Smooth muscle cell (in vitro differentiated cells): Measurements from ENCODE around the gene FMO3. TPM values are rescaled to one million over a fixed set of nuclear protein-coding genes. Genes with fewer than 3 reads are reported as not detected.

Source experiments
- DNase-seq: peaks from one replicate; lab custom pipeline; 2025; ENCODE audit not compliant: unreplicated experiment; lab: John Stamatoyannopoulos, UW
- H2AFZ ChIP-seq: fragments of 200-600 bp; sonication (generic); 2 replicates; pipeline ENCODE4 v1.6.0; 2016; ENCODE audit warnings: antibody characterized with exemption, low read depth, mild to moderate bottlenecking
- H3F3A ChIP-seq: fragments of 200-600 bp; sonication (generic); 2 replicates; pipeline ENCODE4 v1.6.0; 2017; ENCODE audit warnings: antibody characterized with exemption, low read depth
- H3K27ac ChIP-seq: fragments of 200-600 bp; sonication (generic); 2 replicates; pipeline ENCODE4 v1.5.1; 2016; ENCODE audit warnings: low read depth, mild to moderate bottlenecking
- H3K27me3 ChIP-seq: fragments of 200-600 bp; sonication (generic); 2 replicates; pipeline ENCODE4 v1.6.1; 2016; ENCODE audit warnings: low read depth, mild to moderate bottlenecking
- H3K36me3 ChIP-seq: fragments of 200-600 bp; sonication (generic); 2 replicates; pipeline ENCODE4 v1.5.1; 2016; ENCODE audit warnings: low read depth
- H3K4me1 ChIP-seq: fragments of 200-600 bp; sonication (generic); 2 replicates; pipeline ENCODE4 v1.5.1; 2016; ENCODE audit warnings: low read depth
- H3K4me2 ChIP-seq: fragments of 200-600 bp; sonication (generic); 2 replicates; pipeline ENCODE4 v1.6.0; 2016; ENCODE audit warnings: mild to moderate bottlenecking
- H3K4me3 ChIP-seq: fragments of 200-600 bp; sonication (generic); 2 replicates; pipeline ENCODE4 v1.5.1; 2016; ENCODE audit warnings: mild to moderate bottlenecking
- H3K79me2 ChIP-seq: fragments of 200-600 bp; sonication (generic); 2 replicates; pipeline ENCODE4 v1.6.0; 2016; ENCODE audit warnings: low read depth, mild to moderate bottlenecking
- H3K9ac ChIP-seq: fragments of 200-600 bp; sonication (generic); 2 replicates; pipeline ENCODE4 v1.6.0; 2016; ENCODE audit warnings: low read depth
- H3K9me3 ChIP-seq: fragments of 200-600 bp; sonication (generic); replicated peaks from 2 replicates; pipeline ENCODE4 v1.5.1; 2016; ENCODE audit warnings: low read depth
- H4K20me1 ChIP-seq: fragments of 200-600 bp; sonication (generic); 2 replicates; pipeline ENCODE4 v1.6.0; 2016; ENCODE audit warnings: low read depth
- CTCF ChIP-seq: fragments of 200-600 bp; sonication (generic); IDR thresholded peaks from 2 replicates; pipeline ENCODE4 v1.5.1; 2017; ENCODE audit warnings: borderline replicate concordance, mild to moderate bottlenecking, antibody characterized with exemption; ENCODE audit not compliant: insufficient read depth, poor library complexity, severe bottlenecking
- WGBS: methylation state at CpG from one replicate; pipeline ENCODE4 v1.1.7; 2016; ENCODE audit warnings: low lambda C conversion rate; 5-methylcytosine and 5-hydroxymethylcytosine counted together
- polyA plus RNA-seq: library from polyadenylated mRNA; unstranded; fragments of >200 nt; fragmentation: Nextera tagmentation; extraction: Ambion mirVana; gene quantifications from 2 replicates; pipeline ENCODE4 v1.2.1, GENCODE V29; 2016
- total RNA-seq: library from RNA; depleted of rRNA; stranded (reverse); fragments of >200 nt; gene quantifications from 2 replicates; pipeline ENCODE4 v1.2.3, GENCODE V29; 2014

The FMO3 gene
- total and polyA plus RNA-seq, 2 experiments from 2014 or later, result not detected

GRCh38 chr1:171137580-171137979, 46.9 kb downstream of the FMO3 start:
- H4K20me1 ChIP-seq, result no peaks in the 10 kb centered on the region
- no peak overlapping the region for H3K4me2 ChIP-seq
- WGBS, result 84% methylated on average over 2 of the region's 2 CpGs
- no peak overlapping the region for H3K4me3 ChIP-seq
- no peaks in the 10 kb centered on the region for H3K9me3 ChIP-seq
- peaks cover 9% of the 10 kb centered on the region for H3K4me1 ChIP-seq
- no peaks in the 10 kb centered on the region for H3K36me3 ChIP-seq
- no peak overlapping the region for H3K27ac ChIP-seq
- no peak overlapping the region for H3K9ac ChIP-seq
- H3K79me2 ChIP-seq, result no peaks in the 10 kb centered on the region
- no peak for DNase-seq
- no peak for TF ChIP-seq CTCF
- H3K27me3 ChIP-seq, result no peaks in the 10 kb centered on the region
- H3F3A ChIP-seq, result no peaks in the 10 kb centered on the region
- H2AFZ ChIP-seq, result no peak overlapping the region

- WGBS, result 100% methylated on average over 2 of the region's 2 CpGs
- no peak overlapping the region for H3K4me2 ChIP-seq
- H3F3A ChIP-seq, result no peaks in the 10 kb centered on the region
- H3K36me3 ChIP-seq, result no peaks in the 10 kb centered on the region
- H3K27me3 ChIP-seq, result no peaks in the 10 kb centered on the region
- DNase-seq, result no peak
- H4K20me1 ChIP-seq, result no peaks in the 10 kb centered on the region
- H3K4me1 ChIP-seq, result peaks cover 16% of the 10 kb centered on the region
- no peak overlapping the region for H3K9ac ChIP-seq
- H3K9me3 ChIP-seq, result no peaks in the 10 kb centered on the region
- H2AFZ ChIP-seq, result no peak overlapping the region
- H3K79me2 ChIP-seq, result no peaks in the 10 kb centered on the region
- no peak overlapping the region for H3K27ac ChIP-seq
- H3K4me3 ChIP-seq, result no peak overlapping the region
- TF ChIP-seq CTCF, result no peak
These were observed 48.3 kb downstream of the FMO3 start for GRCh38 chr1:171138980-171139379.

- H3K4me2 ChIP-seq, result no peak overlapping the region
- 95% methylated on average over 4 of the region's 4 CpGs for WGBS
- no peak for TF ChIP-seq CTCF
- H3K4me1 ChIP-seq, result peaks cover 16% of the 10 kb centered on the region
- no peaks in the 10 kb centered on the region for H3K36me3 ChIP-seq
- no peak overlapping the region for H3K4me3 ChIP-seq
- no peak for DNase-seq
- no peaks in the 10 kb centered on the region for H3K9me3 ChIP-seq
- H3K27me3 ChIP-seq, result no peaks in the 10 kb centered on the region
- no peaks in the 10 kb centered on the region for H4K20me1 ChIP-seq
- no peak overlapping the region for H3K9ac ChIP-seq
- H3F3A ChIP-seq, result no peaks in the 10 kb centered on the region
- H3K27ac ChIP-seq, result no peak overlapping the region
- H2AFZ ChIP-seq, result no peak overlapping the region
- no peaks in the 10 kb centered on the region for H3K79me2 ChIP-seq
These were observed 49.2 kb downstream of the FMO3 start for GRCh38 chr1:171139890-171140289.

- Histone ChIP-seq H3K9me3 (no peaks in the 10 kb centered on the region), H3K4me2 (no peak overlapping the region), H3K4me3 (no peak overlapping the region), H3K36me3 (no peaks in the 10 kb centered on the region), H3F3A (no peaks in the 10 kb centered on the region), H3K27ac (no peak overlapping the region), H3K9ac (no peak overlapping the region), H3K79me2 (no peaks in the 10 kb centered on the region), H3K4me1 (peaks cover 16% of the 10 kb centered on the region), H2AFZ (no peak overlapping the region), H3K27me3 (no peaks in the 10 kb centered on the region), H4K20me1 (no peaks in the 10 kb centered on the region)
- 86% methylated on average over 5 of the region's 5 CpGs for WGBS
- TF ChIP-seq CTCF, result no peak
- DNase-seq, result no peak
These were observed 49.7 kb downstream of the FMO3 start for GRCh38 chr1:171140401-171140800.
